ENCODE results near the gene MFSD6.

MFSD6 gene

GRCh38 chr2:190515687-190516086 lies 107.5 kb downstream of the MFSD6 start:
- Histone ChIP-seq H3K36me3 (no peaks in the 10 kb centered on the region), H3K27ac (no peak overlapping the region), H3K4me1 (ENCODE audit: control insufficient read depth in 1 of 2, insufficient read depth in 1 of 2, low read depth in 1 of 2, low read length in 1 of 2) (peaks cover under 1 to 3% of the 10 kb centered on the region in 2 experiments), H3K27me3 (no peaks in the 10 kb centered on the region), H3K9me3 (no peaks in the 10 kb centered on the region), H3K4me3 (ENCODE audit: low read depth in 1 of 2, low read length in 1 of 2) (no peak overlapping the region)
- no peak for TF ChIP-seq CTCF (IDR thresholded peaks at IDR 0.05)

- H3K4me1 ChIP-seq (ENCODE audit: control insufficient read depth in 1 of 2, insufficient read depth in 1 of 2, low read depth in 1 of 2, low read length in 1 of 2), result peaks cover 6 to 10% of the 10 kb centered on the region in 2 experiments
- TF ChIP-seq CTCF (IDR thresholded peaks at IDR 0.05), result no peak
- no peak overlapping the region for H3K4me3 ChIP-seq (ENCODE audit: low read depth in 1 of 2, low read length in 1 of 2)
- H3K27ac ChIP-seq, result no peak overlapping the region
- no peaks in the 10 kb centered on the region for H3K9me3 ChIP-seq
- no peaks in the 10 kb centered on the region for H3K27me3 ChIP-seq
- no peaks in the 10 kb centered on the region for H3K36me3 ChIP-seq
Observed at GRCh38 chr2:190517468-190517867, 109.3 kb downstream of the MFSD6 start.

- no peak for TF ChIP-seq CTCF (IDR thresholded peaks at IDR 0.05)
- H3K36me3 ChIP-seq, result no peaks in the 10 kb centered on the region
- no peaks in the 10 kb centered on the region for H3K9me3 ChIP-seq
- peaks cover 6 to 10% of the 10 kb centered on the region in 2 experiments for H3K4me1 ChIP-seq (ENCODE audit: control insufficient read depth in 1 of 2, insufficient read depth in 1 of 2, low read depth in 1 of 2, low read length in 1 of 2)
- H3K27me3 ChIP-seq, result no peaks in the 10 kb centered on the region
- H3K27ac ChIP-seq, result no peak overlapping the region
- no peak overlapping the region for H3K4me3 ChIP-seq (ENCODE audit: low read depth in 1 of 2, low read length in 1 of 2)
Observed at GRCh38 chr2:190519975-190520767, 112.0 kb downstream of the MFSD6 start.

- no peaks in the 10 kb centered on the region for H3K36me3 ChIP-seq
- no peak for TF ChIP-seq CTCF (IDR thresholded peaks at IDR 0.05)
- no peak overlapping the region for H3K4me3 ChIP-seq (ENCODE audit: low read depth in 1 of 2, low read length in 1 of 2)
- H3K27me3 ChIP-seq, result no peaks in the 10 kb centered on the region
- no peak overlapping the region for H3K27ac ChIP-seq
- no peaks in the 10 kb centered on the region for H3K9me3 ChIP-seq
- peaks cover 41 to 48% of the 10 kb centered on the region in 2 experiments for H3K4me1 ChIP-seq (ENCODE audit: control insufficient read depth in 1 of 2, insufficient read depth in 1 of 2, low read depth in 1 of 2, low read length in 1 of 2)
Observed at GRCh38 chr2:190524928-190525327, 116.8 kb downstream of the MFSD6 start.

- H3K4me1 ChIP-seq (ENCODE audit: control insufficient read depth in 1 of 2, insufficient read depth in 1 of 2, low read depth in 1 of 2, low read length in 1 of 2), result peaks cover 33 to 45% of the 10 kb centered on the region in 2 experiments
- H3K36me3 ChIP-seq, result no peaks in the 10 kb centered on the region
- TF ChIP-seq CTCF (IDR thresholded peaks at IDR 0.05), result no peak
- no peaks in the 10 kb centered on the region for H3K27me3 ChIP-seq
- H3K9me3 ChIP-seq, result no peaks in the 10 kb centered on the region
- peak overlapping the region in 1 of 2 experiments; percentile 5 for H3K4me3 ChIP-seq (ENCODE audit: low read depth in 1 of 2, low read length in 1 of 2)
- peak overlapping the region; percentile 59 for H3K27ac ChIP-seq
Observed at GRCh38 chr2:190526105-190526750, 118.1 kb downstream of the MFSD6 start.

All from neutrophil (primary cell).